HFFc6 (cell line): ENCODE results near the gene VPS54. TPM values are rescaled to one million over a fixed set of nuclear protein-coding genes. Genes with fewer than 3 reads are reported as not detected.
"Not testable (repeated sequence)": the region's sequence is repeated elsewhere in the genome, so short reads cannot be mapped to it uniquely, and the experiment has no call there.

Experiments
- DNase-seq: peaks from one replicate; pipeline ENCODE4 v3.0.0-alpha.2; 2018
- H3K27ac Mint-ChIP-seq: 2 replicates; pipeline ENCODE4 v1.8.0; 2020; ENCODE audit warnings: mild to moderate bottlenecking, mixed read lengths
- H3K27me3 Mint-ChIP-seq: 2 replicates; pipeline ENCODE4 v1.8.0; 2021; ENCODE audit warnings: mild to moderate bottlenecking, moderate library complexity, mixed read lengths; ENCODE audit not compliant: insufficient read depth
- H3K36me3 Mint-ChIP-seq: 2 replicates; pipeline ENCODE4 v1.8.0; 2021; ENCODE audit warnings: low read depth, mixed read lengths
- H3K4me1 Mint-ChIP-seq: 2 replicates; pipeline ENCODE4 v1.8.0; 2020; ENCODE audit warnings: low read depth, mixed read lengths
- H3K4me3 Mint-ChIP-seq: 2 replicates; pipeline ENCODE4 v1.8.0; 2020; ENCODE audit warnings: mild to moderate bottlenecking, moderate library complexity, mixed read lengths
- H3K9me3 Mint-ChIP-seq: 2 replicates; pipeline ENCODE4 v1.8.0; 2020; ENCODE audit warnings: mild to moderate bottlenecking, mixed read lengths
- total RNA-seq, 6 experiments: library from RNA; stranded (reverse); fragmentation: NEBNext Ultra II Directional; extraction: Animal tissue kit (Norgen Biotek cat#: 25700); gene quantifications; 2 replicates in 1 of 6; 3 replicates in 5 of 6; pipeline ENCODE4 v1.2.3, GENCODE V29; 2021
- TF ChIP-seq, protein P1 (sequence below): fragments of 200-600 bp; sonication (generic); IDR thresholded peaks from 2 replicates; pipeline ENCODE4 v1.5.0; 2021; ENCODE audit warnings: antibody characterized with exemption, mild to moderate bottlenecking

The VPS54 gene
- total RNA-seq, 6 experiments from 2014 or later = 12.9 to 17.7 (median 15.0) TPM

DNA sequence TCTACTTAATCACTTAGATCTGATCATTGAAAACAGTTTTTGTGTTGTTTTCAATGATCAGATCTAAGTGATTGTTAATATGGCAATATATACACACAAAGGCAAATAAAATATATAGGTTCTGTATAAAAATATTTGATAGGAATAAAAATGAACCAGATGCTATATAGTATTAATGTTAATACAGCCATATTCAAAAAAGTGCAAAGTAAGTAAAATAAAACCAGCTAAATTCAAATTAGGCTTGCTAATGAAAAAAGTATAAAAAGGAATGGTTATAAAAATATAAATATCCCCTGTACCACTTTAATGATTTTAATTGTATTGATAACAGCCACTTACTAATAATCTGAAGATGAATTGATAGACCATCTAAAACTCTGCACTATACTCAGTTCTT is 38.4 kb downstream of the VPS54 start:
- H3K4me3 Mint-ChIP-seq = no peak overlapping the region
- H3K27ac Mint-ChIP-seq = no peak overlapping the region
- DNase-seq = no peak
- TF ChIP-seq, protein P1, sequence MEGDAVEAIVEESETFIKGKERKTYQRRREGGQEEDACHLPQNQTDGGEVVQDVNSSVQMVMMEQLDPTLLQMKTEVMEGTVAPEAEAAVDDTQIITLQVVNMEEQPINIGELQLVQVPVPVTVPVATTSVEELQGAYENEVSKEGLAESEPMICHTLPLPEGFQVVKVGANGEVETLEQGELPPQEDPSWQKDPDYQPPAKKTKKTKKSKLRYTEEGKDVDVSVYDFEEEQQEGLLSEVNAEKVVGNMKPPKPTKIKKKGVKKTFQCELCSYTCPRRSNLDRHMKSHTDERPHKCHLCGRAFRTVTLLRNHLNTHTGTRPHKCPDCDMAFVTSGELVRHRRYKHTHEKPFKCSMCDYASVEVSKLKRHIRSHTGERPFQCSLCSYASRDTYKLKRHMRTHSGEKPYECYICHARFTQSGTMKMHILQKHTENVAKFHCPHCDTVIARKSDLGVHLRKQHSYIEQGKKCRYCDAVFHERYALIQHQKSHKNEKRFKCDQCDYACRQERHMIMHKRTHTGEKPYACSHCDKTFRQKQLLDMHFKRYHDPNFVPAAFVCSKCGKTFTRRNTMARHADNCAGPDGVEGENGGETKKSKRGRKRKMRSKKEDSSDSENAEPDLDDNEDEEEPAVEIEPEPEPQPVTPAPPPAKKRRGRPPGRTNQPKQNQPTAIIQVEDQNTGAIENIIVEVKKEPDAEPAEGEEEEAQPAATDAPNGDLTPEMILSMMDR = no peak
- no peaks in the 10 kb centered on the region for H3K9me3 Mint-ChIP-seq
- no peaks in the 10 kb centered on the region; the same call in 1 of the 2 replicates for H3K27me3 Mint-ChIP-seq
- peaks cover 12% of the 10 kb centered on the region for H3K4me1 Mint-ChIP-seq
- H3K36me3 Mint-ChIP-seq = peaks cover 27% of the 10 kb centered on the region

DNA sequence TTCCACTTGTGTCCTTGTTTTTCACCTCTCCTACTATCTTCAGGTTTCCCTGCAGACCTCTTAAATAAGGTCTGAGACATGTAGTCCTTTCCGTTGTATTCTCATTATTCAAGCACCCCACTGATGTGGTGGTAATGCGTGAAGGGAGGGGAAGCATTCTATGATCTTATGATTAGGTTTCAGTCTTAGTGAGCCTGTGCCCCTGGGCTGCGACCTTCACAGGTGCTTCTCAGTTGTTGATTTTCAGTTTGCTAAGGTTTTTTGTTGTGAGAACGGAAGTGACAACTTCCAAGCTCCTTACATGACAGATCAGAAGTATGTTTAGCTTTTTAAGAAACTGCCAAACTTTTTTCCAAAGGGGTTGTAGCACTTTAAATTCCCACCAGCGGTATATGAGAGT is 41.3 kb downstream of the VPS54 start:
- Mint-ChIP-seq H3K4me3 (no peak overlapping the region), H3K27ac (no peak overlapping the region), H3K27me3 (no peaks in the 10 kb centered on the region; the same call in 1 of the 2 replicates), H3K4me1 (no peaks in the 10 kb centered on the region; the same call in 1 of the 2 replicates), H3K9me3 (no peaks in the 10 kb centered on the region), H3K36me3 (peaks cover 37% of the 10 kb centered on the region)
- TF ChIP-seq, protein P1 = no peak
- DNase-seq = no peak

DNA sequence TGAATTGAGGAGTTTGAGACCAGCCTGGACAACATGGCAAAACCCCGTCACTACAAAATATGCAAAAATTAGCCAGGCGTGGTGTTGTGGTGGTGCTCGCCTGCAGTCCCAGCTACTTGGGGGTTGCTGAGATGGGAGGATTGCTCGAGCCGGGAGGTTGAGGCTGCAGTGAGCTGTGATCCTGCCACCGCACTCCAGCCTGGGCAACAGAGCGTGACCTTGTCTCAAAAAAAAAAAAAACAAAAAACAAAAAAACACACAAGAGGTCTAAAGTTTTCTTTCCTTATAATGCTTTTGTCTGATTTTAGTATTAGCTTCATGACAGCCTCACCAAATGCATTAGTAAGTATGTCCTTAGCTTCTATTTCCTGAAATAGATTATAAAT is 43.1 kb downstream of the VPS54 start:
- no peak overlapping the region for H3K4me3 Mint-ChIP-seq
- H3K36me3 Mint-ChIP-seq = peaks cover 35% of the 10 kb centered on the region
- TF ChIP-seq, protein P1 = no peak
- H3K27ac Mint-ChIP-seq = no peak overlapping the region
- H3K4me1 Mint-ChIP-seq = no peaks in the 10 kb centered on the region; the same call in 1 of the 2 replicates
- no peaks in the 10 kb centered on the region for H3K9me3 Mint-ChIP-seq
- H3K27me3 Mint-ChIP-seq = no peaks in the 10 kb centered on the region; the same call in 1 of the 2 replicates
- DNase-seq = no peak

DNA sequence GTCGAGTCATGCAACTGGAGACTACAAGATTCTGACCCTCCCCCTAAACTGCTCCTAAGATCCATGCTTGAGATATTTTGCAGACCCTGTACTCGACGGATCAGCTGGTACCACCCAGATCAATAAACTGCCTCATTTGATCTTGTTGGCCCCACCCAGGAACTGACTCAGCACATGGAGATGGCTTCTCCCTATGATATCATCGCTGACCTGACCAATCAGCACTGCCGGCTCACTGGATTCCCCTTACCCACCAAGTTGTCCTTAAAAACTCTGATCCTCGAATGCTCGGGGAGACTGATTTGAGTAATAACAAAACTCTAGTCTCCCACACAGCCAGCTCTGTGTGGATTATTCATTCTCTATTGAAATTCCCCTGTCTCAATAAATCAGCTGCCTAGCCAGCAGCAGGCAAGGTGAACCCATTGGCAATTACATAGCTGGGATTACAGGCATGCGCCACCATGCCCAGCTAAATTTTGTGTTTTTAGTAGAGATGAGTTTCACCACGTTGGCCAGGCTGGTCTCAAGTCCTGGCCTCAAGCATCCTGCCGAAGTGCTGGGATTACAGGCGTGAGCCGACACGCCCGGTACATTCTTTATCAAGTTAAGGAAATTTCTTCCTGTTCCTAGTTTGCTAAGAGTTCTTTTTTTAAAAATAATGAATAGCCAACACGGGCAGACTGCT is 43.6 kb downstream of the VPS54 start:
- H3K9me3 Mint-ChIP-seq = no peaks in the 10 kb centered on the region
- peaks cover 35% of the 10 kb centered on the region for H3K36me3 Mint-ChIP-seq
- H3K27ac Mint-ChIP-seq = no peak overlapping the region
- TF ChIP-seq, protein P1 = no peak
- H3K4me3 Mint-ChIP-seq = no peak overlapping the region
- no peaks in the 10 kb centered on the region; the same call in 1 of the 2 replicates for H3K27me3 Mint-ChIP-seq
- DNase-seq = no peak
- H3K4me1 Mint-ChIP-seq = no peaks in the 10 kb centered on the region; the same call in 1 of the 2 replicates

DNA sequence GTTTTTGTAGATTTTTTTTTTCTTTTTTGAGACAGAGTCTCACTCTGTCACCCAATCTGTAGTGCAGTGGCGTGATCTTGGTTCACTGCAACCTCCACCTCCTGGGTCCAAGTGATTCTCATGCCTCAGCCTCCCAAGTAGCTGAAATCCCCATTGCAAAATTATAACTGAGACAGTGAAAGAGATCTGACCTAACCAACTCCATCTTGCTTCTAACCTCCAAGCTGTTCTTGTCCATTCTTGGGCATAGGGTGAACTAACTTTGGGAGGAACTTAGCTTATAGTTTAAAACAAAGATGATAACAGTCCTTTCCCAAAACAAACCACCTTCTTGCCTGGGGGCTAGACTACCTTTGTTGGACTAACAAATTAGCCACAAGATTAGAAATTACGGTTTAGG is 44.2 kb downstream of the VPS54 start:
- not testable (repeated sequence) for H3K27me3 Mint-ChIP-seq, H3K4me3 Mint-ChIP-seq, H3K4me1 Mint-ChIP-seq, DNase-seq, H3K27ac Mint-ChIP-seq, H3K9me3 Mint-ChIP-seq
- H3K36me3 Mint-ChIP-seq = peaks cover 31% of the 10 kb centered on the region

DNA sequence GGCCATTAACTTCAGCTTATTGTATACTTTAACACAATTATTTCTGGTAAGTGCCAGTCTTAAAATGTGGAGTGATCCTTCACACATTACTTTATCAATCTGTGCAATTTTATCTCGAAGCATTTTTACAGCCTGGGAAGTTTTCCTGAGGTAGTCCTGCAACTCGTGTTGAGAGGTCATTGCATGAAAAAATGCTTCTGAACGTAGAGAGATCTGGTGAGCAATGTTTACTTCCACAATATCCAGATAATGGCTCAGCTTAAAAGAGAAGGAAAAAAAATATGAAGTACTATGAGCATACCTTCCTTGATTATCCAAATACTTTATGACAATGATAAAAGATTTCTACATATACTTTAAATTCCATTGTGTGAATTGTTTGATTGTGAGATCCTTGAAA is 57.0 kb downstream of the VPS54 start:
- TF ChIP-seq, protein P1 = no peak
- Mint-ChIP-seq H3K27ac (no peak overlapping the region), H3K9me3 (no peaks in the 10 kb centered on the region), H3K4me1 (peaks cover 6% of the 10 kb centered on the region; the same call in 1 of the 2 replicates), H3K36me3 (peaks cover 23% of the 10 kb centered on the region), H3K27me3 (no peaks in the 10 kb centered on the region), H3K4me3 (no peak overlapping the region)
- no peak for DNase-seq
